Inflammatory macrophage (primary cell): ENCODE results near the gene IL5RA.

ENCODE experiments used
- DNase-seq, 2 donors: peaks; one replicate each; pipeline ENCODE4 v3.0.0-alpha.2; 2020 to 2022

IL5RA gene

GRCh38 chr3:3107181-3107580, 3.0 kb downstream of the IL5RA start:
- DNase-seq = no peak

- no peak for DNase-seq
These were observed 4.4 kb downstream of the IL5RA start for GRCh38 chr3:3105815-3106214.

GRCh38 chr3:3105246-3105645, 4.9 kb downstream of the IL5RA start:
- DNase-seq = no peak

GRCh38 chr3:3102751-3103150, 7.4 kb downstream of the IL5RA start:
- DNase-seq = no peak

- no peak for DNase-seq
These were observed 8.3 kb downstream of the IL5RA start for GRCh38 chr3:3101660-3102458.

- DNase-seq = no peak
These were observed 12.2 kb downstream of the IL5RA start for GRCh38 chr3:3097958-3098357.

GRCh38 chr3:3089017-3089416, 21.2 kb downstream of the IL5RA start:
- DNase-seq = no peak

GRCh38 chr3:3087716-3088465, 22.3 kb downstream of the IL5RA start:
- DNase-seq = no peak

GRCh38 chr3:3087279-3087678, 22.9 kb downstream of the IL5RA start:
- no peak for DNase-seq

- DNase-seq = no peak
These were observed 23.9 kb downstream of the IL5RA start for GRCh38 chr3:3086239-3086638.

GRCh38 chr3:3085782-3086181, 24.4 kb downstream of the IL5RA start:
- no peak for DNase-seq

GRCh38 chr3:3084890-3085289, 25.3 kb downstream of the IL5RA start:
- DNase-seq = no peak

- no peak for DNase-seq
These were observed 27.8 kb downstream of the IL5RA start for GRCh38 chr3:3082234-3082924.

GRCh38 chr3:3081381-3082233, 28.6 kb downstream of the IL5RA start:
- no peak for DNase-seq

- no peak for DNase-seq
These were observed 29.9 kb downstream of the IL5RA start for GRCh38 chr3:3080309-3080708.

- no peak for DNase-seq
These were observed 35.5 kb downstream of the IL5RA start for GRCh38 chr3:3074551-3075257.

GRCh38 chr3:3071136-3071535, 39.0 kb downstream of the IL5RA start:
- DNase-seq = no peak

GRCh38 chr3:3069723-3070122, 40.5 kb downstream of the IL5RA start:
- no peak for DNase-seq

- DNase-seq = no peak
These were observed 41.8 kb downstream of the IL5RA start for GRCh38 chr3:3068358-3068881.

GRCh38 chr3:3066910-3067309, 43.3 kb downstream of the IL5RA start:
- no peak for DNase-seq

GRCh38 chr3:3066378-3066777, 43.8 kb downstream of the IL5RA start:
- DNase-seq = no peak

- no peak for DNase-seq
These were observed 44.3 kb downstream of the IL5RA start for GRCh38 chr3:3065876-3066275.
